Measurements from ENCODE around the gene SERGEF. TPM values are rescaled to one million over a fixed set of nuclear protein-coding genes. Genes with fewer than 3 reads are reported as not detected.

The SERGEF gene
- total and polyA plus RNA-seq, 7 donors = 11.1 to 33.1 (median 26.0) TPM

- Histone ChIP-seq H3K4me3 (no peak overlapping the region), H3K36me3 (ENCODE audit: insufficient read depth in 1 of 2, low read depth in 1 of 2) (no peaks in the 10 kb centered on the region), H3K27me3 (ENCODE audit: insufficient read depth in 3 of 3, low read length in 2 of 3) (peaks cover 0 to 4% (median 0%) of the 10 kb centered on the region in 3 donors), H3K9me3 (no peaks in the 10 kb centered on the region), H3K27ac (no peak overlapping the region), H3K4me1 (no peaks in the 10 kb centered on the region)
- intact Hi-C loops (cut with DNase I) = no loop called here
- ATAC-seq = no peak
- TF ChIP-seq CTCF (IDR thresholded peaks at IDR 0.05) = no peak
- WGBS, 3 donors = 79 to 88% (median 82%) methylated on average over 7 of the region's 7 CpGs
- DNase-seq = peak in 1 of 2 donors; percentile 19
These were observed 245.5 kb downstream of the SERGEF start for GRCh38 chr11:17767301-17767885.

DNA sequence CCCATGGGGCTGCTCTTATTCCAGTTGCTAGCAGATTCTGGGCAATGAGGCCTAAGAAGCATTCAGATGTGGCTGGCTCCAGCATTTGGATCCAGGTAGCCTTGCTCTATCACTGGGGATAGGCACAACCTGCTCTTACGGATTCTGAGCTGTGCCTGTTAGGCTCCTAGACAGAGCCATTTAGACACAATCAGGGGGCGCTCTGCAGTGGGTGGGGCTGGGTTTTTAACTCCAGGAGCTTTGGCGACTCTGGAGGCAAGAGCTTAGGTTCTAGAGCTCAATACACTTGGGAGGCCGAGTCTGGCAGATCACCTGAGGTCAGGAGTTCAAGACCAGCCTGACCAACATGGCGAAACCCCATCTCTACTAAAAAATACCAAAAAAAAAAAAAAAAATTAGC, 246.3 kb downstream of the SERGEF start:
- H3K27me3 ChIP-seq (ENCODE audit: insufficient read depth in 3 of 3, low read length in 2 of 3) = peaks cover 0 to 4% (median 0%) of the 10 kb centered on the region in 3 donors
- no peaks in the 10 kb centered on the region for H3K4me1 ChIP-seq
- ATAC-seq = no peak
- H3K36me3 ChIP-seq (ENCODE audit: insufficient read depth in 1 of 2, low read depth in 1 of 2) = no peaks in the 10 kb centered on the region
- no peak overlapping the region for H3K27ac ChIP-seq
- peak in 1 of 2 donors; percentile 17 for DNase-seq
- intact Hi-C loops (cut with DNase I) = no loop called here
- H3K4me3 ChIP-seq = no peak overlapping the region
- 85 to 96% (median 91%) methylated on average over 5 of the region's 5 CpGs for WGBS, 3 donors
- H3K9me3 ChIP-seq = no peaks in the 10 kb centered on the region
- no peak for TF ChIP-seq CTCF (IDR thresholded peaks at IDR 0.05)

DNA sequence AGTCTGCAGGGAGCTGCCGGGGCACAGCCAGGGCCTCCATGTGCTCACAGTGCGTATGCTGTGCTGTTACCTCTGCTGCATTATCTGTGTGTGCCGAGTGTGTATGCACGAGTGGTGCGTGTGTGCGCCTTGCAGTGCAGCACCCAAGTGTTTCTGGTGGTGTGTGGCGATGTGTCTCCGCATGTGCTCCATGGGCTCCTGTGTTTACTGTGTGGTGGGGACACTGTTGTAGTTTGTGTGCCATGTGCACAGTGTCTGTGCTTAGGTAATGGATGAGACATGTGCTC, 246.8 kb downstream of the SERGEF start:
- Histone ChIP-seq H3K27me3 (ENCODE audit: insufficient read depth in 3 of 3, low read length in 2 of 3) (peaks cover 0 to 4% (median 0%) of the 10 kb centered on the region in 3 donors), H3K9me3 (no peaks in the 10 kb centered on the region), H3K4me1 (no peaks in the 10 kb centered on the region), H3K4me3 (no peak overlapping the region), H3K36me3 (ENCODE audit: insufficient read depth in 1 of 2, low read depth in 1 of 2) (no peaks in the 10 kb centered on the region), H3K27ac (no peak overlapping the region)
- peak in 1 of 2 donors; percentile 14 for DNase-seq
- 94 to 100% (median 98%) methylated on average over 8 of the region's 8 CpGs for WGBS, 3 donors
- TF ChIP-seq CTCF (IDR thresholded peaks at IDR 0.05) = no peak
- ATAC-seq = no peak
- intact Hi-C loops (cut with DNase I) = no loop called here

GRCh38 chr11:17765356-17766072, 247.3 kb downstream of the SERGEF start:
- no peak for ATAC-seq
- intact Hi-C loops (cut with DNase I) = no loop called here

More at GRCh38 chr11:17765356-17766072, 247.3 kb downstream of the SERGEF start:
- WGBS, 3 donors = 86 to 90% (median 88%) methylated on average over 13 of the region's 13 CpGs
- Histone ChIP-seq H3K27ac (no peak overlapping the region), H3K36me3 (ENCODE audit: insufficient read depth in 1 of 2, low read depth in 1 of 2) (no peaks in the 10 kb centered on the region), H3K4me1 (no peaks in the 10 kb centered on the region), H3K4me3 (no peak overlapping the region), H3K9me3 (no peaks in the 10 kb centered on the region), H3K27me3 (ENCODE audit: insufficient read depth in 3 of 3, low read length in 2 of 3) (peaks cover 0 to 4% (median 0%) of the 10 kb centered on the region in 3 donors)
- TF ChIP-seq CTCF (IDR thresholded peaks at IDR 0.05) = no peak
- peak in 1 of 2 donors; percentile 15 for DNase-seq
